ENCODE measurements around the gene SMIM38.

The SMIM38 gene

DNA sequence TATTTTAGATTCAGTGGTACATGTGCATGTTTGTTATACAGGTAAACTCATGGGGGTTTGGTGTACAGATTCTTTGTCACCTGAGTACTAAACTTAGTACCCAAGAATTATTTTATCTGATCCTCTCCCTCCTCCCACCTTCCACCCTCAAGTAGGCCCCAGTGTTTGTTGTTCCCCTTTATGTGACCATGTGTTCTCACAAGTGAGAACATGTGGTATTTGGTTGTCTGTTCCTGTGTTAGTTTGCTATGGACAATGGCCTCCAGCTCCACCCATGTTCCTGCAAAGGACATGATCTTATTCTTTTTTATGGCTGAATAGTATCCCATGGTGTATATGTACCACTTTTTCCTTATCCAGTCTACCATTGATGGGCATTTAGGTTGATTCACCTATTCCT, 6.8 kb downstream of the SMIM38 start:
- DNase-seq, result no peak

DNA sequence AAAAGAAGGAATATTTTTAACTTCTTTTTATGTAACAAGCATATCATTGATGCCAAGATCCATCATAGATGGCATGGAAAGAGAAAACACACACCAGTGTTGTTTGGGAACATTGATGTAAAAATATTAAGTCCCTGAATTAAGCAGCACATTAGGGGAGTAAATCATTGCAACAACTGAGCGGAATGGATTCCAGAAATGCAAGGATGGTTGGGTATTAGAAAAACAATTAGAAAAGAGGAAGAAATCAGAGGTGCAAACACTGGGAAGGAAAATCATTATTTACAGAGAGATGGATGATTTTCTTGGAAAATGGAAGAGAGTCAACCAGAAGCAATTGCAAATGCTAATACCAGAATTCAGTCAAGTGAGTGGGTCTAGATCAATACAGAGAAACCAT, 8.1 kb downstream of the SMIM38 start:
- no peak for DNase-seq

DNA sequence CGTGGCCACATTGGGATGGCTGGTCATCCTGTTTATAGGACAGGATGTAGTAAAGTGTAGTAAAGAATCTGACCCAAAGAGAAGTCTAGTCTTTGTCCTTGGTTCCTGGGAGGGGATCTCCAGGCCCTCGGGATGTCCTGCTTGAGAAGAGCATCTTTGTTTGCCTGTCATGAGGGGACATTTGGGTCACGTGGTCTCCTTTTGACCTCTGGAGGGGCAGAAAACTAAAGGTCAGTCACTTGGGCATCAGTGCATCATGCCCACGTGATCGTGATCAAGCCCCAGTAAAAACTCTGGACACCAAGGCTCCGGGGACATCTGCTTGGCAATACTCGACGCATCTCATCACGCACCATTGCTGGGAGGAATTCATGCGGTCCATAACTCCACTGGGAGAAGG, 9.1 kb downstream of the SMIM38 start:
- no peak for DNase-seq

DNA sequence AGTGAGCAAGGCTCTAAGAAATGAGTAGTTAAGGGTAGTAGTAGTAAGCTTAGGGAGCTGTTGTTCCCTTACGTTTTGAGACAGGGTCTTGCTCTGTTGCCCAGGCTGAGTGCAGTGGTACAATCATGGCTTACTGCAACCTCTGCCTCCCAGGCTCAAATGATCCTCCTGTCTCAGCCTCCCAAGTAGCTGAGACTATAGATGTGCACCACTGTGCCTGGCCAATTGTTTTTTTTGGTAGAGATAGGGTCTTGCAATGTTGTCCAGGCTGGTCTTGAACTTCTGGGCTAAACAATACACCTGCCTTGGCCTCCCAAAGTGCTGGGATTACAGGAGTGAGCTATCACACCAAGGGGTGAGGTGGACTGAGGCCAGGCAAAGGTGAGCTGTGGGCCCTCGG, 10.0 kb downstream of the SMIM38 start:
- no peak for DNase-seq

DNA sequence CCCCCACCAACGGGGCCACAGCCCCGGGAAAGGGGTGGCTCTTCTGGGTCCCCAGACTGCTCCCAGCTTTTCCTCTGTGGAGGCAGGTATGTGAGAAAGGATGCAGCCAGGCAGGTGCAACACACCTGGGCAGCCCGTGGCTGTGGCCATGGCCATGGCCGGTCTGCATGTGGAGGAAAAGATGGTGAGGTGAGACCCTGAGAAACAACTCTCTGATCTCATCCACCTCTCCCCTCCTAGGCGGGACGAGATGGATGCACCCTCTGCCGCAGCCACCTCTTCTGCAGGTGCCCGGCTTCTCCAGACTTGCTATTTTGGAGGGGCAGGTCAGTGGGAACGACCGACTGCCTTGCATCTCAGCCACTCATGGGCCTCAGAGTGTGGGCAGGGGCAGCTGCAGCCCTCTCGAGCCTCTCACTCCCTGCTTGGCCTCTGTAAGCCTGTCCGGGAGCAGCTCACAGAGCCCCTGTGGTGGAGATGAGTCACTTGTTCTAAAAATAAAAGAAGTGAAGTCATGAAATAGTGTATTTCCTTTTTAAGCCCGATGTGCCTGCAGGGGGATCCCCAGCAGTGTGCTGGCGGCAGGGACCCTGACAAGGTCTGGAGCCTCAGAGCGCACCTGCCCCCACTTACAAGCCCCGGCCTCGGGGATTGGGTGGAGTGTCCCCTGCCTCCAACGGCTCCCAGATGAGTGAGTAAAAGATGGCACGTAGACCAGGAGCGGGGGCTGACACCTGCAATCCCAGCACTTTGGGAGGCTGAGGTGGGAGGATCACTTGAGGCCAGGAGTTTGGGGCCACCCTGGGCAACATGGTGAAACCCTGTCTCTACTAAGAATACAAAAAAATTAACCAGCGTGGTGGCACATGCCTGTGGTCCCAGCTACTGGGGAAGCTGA, 10.7 kb downstream of the SMIM38 start:
- no peak for DNase-seq

DNA sequence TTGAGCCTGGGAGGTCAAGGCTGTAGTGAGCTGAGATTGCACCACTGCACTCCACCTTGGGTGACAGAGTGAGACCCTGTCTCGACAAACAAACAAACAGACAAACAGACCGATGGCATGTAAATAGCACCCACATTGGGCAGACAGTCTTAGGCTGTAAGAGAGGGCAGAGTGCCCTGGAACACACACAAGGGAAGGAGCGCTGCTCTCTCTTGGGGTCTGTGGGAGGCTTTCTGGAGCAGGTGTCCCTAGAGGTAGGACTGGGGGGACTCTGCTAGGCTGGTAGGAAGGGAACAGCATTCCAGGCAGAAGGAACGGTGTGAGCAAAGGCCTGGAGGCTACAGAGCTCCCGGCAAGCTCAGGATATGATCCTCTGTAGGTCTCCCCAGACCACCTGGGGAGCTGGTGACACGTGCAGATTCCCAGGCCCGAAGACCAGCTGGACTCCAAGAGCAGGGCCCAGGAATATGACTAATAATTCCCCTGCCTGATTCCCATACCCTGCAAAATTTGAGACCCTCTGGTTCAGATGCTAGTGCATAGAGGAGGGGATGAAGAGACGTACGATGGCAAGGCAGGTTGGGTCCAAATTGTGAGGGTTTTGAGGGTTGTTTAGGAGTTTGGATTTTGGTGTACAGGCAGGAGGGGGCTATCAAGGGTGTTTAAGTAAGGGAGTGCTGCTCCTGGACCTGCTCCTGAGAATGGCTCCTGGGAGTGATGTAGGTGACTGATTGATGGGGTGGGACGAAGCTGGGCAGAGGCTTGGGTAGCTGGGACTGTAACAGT, 11.6 kb downstream of the SMIM38 start:
- no peak for DNase-seq

DNA sequence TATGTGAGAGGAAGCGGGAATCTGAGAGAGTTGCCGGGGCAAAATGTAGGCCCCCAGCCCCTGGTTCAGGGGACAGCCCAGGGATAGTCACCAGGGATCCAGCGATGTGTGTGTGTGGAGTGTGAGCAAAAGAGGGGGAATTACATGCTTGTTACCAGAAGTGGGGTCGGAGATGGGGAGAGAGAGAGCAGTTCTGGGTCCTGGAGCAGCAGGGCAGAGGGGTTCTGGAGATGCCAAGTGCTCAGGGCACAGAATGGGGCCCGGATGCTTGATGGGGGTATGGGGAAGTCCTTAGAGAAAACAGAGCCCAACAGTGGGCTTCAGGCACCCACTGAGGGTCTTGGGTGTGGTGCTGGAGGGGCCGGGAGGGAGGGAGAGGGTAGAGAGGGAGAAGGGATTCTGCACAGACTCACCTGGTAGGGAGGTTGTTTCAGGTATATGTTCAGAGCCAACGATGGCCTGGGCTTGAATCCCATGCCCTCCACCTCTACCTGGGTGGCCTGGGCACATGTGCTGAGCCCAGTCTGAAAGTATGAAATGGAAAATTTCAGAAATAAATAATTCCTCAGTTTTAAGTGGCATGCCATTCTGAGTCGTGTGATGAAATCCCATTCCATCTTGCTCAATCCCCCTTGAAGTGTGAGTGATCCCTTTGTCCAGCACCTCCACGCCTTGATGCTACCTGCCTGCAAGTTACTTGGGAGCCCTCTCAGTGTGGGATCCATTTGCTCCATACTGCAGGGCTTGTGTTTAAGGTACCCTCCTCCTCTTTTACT, 12.4 kb downstream of the SMIM38 start:
- no peak for DNase-seq

DNA sequence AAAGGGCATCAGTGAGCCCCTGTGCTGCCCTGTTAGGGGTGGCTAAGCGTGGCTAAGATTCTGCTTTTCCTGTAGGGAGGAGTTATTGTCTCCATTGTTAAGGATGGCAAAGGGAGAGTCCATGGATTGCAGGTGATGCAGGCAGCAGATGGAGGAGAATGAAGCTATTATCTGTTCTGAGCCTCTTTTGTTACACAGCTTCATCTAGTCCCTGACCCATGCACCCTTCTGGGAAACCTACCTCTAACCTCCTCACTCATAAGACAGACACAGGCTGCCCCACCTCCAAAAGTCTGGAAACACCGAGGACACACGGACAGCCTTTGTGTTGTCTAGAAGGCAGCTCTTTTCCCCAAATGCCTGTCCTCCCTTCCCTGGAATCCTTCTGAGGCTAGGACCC, 13.7 kb downstream of the SMIM38 start:
- no peak for DNase-seq

DNA sequence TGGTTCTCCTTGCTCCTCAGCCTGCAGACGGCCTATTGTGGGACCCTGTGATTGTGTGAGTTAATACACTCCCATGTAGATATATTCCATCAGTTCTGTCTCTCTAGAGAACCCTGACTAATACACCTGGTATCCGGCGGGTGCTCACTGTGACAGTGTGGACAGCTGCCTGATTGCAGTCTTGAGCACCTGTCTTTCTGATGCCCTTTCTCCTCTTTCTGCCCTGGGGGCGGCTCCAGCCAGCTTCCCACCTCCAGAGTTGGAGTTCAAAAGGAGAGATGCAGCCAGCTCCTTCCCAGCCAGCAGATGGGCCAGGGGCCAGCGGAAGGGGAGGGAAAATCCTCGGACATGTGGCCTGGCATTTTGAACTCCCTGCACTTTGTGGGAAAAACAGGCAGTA, 15.0 kb downstream of the SMIM38 start:
- no peak for DNase-seq

DNA sequence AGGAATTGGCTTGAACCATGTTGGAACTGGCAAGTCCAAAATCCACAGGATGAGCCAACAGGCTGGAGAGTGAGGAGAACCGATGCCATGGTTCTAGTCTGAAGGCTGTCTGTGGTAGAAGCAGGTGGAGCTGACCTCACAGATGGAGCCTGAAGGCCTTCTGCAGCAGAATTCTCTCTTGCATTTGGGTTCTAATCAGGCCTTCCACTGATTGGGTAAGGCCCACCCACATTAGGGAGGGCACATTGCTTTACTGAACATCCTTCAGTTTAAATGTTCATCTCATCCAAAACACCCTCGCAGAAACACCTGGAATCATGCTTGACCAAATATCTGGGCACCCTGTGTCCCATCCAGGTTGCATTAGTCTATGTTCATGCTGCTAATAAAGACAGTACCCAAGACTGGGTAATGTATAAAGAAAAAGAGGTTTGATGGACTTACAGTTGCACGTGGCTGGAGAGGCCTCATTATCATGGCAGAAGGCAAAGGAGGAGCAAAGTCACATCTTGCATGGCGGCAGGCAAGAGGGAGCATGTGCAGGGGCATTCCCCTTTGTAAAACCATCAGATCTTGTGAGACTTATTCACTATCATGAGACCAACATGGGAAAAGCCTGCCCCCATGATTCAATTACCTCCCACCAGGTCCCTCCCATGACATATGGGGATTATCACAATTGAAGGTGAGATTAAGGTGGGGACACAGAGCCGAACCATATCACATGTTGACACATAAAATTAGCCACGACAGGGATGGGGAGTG, 15.9 kb downstream of the SMIM38 start:
- no peak for DNase-seq

DNA sequence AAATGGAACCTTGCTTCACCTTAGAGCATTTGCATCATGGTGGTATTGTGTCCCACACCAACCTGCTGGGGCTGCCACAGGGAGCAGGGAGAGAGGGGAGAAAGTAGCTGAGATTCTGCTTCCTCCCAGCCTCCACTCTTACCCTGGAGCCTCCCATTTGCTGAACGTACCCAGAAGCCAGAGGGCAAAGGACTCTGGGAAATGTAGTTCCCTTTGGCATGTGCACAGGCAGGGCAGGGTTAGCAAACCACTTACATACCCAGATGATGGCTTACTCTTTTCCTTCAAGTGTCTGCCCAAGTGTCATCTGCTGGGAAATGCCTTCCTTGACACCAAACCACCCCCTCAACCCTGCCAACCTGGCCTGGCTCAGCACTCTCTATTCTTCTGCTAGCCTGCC, 16.9 kb downstream of the SMIM38 start:
- DNase-seq, result no peak

DNA sequence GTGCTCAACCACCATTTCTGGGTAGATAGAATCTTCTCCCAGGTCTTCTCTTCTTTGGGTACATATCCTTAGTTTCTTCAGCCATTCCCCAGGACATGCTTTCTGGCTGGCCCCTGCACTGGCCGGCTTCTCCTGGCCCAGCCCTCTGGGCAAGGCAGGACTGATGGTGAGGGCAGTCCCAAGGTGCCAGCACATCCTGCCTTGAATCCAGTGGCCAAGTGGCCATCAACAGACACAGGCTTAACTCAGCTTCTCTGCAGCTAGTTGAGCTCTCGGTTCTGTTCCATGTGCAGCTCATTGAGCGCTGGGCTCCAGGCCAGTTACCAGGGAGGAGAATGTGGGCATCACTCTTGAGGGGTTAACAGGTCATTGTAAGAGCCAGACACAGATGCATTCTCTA, 17.6 kb downstream of the SMIM38 start:
- no peak for DNase-seq

DNA sequence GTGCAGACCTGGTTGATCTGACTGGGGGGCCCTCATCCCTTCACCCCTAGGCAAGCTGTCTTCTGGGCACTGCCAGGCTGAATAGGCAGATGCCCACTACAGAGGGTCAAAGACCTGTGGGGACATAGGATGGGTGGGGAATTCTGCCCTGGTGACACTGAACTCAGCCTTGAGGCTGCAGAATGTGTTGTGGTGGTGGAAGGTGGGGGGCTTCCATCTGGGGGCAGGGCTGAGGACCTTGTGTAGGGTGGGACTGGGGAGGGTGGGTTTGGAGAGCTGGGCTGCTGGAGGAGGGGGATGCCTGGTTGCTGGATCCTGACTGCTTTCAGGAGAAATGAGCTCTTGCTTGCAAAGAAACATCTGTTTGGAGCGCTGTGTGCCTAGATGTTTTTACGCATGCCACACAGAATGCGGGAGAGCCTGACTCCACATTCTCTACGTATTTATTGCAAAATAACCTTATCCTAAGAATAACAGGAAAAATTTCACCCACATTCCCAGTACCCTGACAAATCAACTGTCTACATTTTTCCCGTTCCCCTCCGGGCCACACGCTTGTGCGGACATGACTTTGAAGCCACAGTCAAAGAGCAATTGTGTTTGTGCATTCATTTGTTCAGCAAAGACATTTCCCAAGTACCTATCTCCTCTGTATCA, 18.3 kb downstream of the SMIM38 start:
- DNase-seq, result no peak

DNA sequence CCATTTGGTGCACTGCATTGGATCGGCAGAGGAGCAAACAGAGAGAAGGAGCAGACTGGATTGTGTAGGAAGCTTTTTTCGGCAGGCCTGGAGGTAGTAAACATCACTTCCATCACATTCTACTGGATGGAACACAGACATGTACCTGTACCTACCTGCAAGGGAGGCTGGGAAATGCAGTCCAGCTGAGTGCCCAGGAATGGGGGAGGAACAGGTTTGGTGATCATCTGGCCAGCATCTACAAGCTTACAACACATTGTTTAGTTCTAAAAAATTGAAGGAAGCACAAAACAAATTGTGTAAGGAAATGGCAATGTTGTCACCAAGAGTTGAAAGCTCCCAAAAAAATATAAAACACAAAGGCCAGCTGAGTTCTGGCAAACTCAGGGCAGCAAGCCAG, 19.1 kb downstream of the SMIM38 start:
- DNase-seq, result no peak

DNA sequence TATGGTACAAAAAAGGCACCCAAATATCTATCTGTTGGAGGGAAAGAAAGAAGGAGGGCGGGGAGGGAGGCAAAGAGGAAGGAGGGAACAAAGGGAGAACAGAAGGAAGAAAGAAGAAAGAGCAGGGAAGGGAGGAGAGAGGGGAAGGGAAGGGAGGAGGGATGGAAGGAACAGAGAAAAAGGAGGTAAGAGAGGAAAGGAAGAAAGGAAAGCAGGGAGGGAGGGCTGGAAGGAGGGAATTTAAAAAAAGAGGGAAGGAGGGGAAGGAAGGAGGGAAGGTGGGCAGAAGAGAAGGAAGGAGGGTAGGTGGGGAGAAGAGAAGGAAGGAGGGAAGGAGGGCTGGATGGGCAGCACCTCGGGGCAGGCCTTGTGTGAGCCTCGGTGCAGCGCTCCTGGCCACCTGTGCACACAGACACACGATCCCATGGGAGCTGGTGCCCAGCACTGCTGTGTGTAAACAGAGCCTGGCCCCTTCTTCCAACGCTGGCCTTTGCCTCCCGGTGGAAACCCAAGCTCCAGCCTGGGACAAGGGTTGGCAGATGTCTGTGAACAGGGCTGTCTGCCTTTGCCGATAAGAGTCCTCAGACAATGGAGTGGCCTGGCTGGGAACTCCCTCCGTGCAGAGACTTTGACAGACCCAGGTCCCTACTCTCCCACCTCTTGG, 23.2 kb downstream of the SMIM38 start:
- DNase-seq, result no peak

DNA sequence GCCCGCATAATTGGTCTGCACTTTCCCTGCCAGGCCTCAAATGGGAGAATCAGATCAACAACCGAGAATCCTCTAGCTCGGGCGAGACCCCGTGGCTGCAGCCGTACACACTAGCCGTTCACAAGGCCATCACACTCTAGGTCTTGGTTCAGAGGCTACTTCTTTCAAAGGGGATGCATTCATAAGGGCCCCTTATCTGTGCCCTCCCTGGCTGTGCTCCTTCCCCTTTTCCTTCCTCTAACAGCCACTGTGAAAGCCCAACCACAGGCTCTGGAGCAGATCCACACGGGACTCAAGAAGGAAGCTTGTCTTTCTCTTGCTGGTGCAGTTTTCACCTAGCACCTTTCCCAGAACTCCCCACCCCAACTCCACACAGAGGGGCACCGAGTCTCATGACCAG, 24.5 kb downstream of the SMIM38 start:
- no peak for DNase-seq

DNA sequence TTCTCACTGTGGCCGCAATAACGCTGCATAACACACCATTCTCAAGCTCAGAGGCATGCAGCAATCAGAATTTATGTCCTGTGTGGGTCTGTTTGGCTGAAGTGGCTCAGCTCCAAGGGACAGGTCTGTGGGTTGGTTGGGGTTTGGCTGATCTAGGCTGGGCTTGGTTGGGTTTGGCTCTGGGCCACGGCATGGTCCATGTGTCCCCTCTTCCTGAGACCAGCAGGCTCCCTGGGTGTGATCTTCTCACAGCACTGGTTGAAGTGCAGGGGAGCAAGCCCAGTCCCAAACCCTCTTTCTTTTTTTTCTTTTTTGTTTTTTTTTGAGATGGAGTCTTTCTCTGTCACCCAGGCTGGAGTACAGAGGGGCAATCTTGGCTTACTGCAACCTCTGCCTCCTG, 25.0 kb downstream of the SMIM38 start:
- no peak for DNase-seq

DNA sequence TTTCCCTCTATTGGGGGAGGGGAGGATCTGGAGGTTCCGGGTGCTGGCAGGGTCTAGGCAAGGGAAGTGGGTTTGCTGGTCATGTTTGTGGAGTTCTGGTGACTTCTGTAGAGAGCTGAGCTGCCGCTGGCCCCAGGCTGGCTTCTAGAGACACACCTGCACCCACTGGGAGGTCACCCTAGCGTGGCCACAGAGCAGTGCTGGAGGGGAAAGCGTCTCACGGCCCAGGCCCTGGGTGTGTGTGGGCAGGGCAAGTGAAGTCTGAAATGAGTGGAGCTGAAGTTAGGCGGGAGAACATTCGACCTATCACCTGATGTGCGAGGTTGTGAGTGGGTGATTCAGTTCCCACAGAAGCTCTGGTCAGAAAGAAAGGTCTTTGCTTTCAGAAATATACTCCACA, 27.9 kb downstream of the SMIM38 start:
- no peak for DNase-seq

DNA sequence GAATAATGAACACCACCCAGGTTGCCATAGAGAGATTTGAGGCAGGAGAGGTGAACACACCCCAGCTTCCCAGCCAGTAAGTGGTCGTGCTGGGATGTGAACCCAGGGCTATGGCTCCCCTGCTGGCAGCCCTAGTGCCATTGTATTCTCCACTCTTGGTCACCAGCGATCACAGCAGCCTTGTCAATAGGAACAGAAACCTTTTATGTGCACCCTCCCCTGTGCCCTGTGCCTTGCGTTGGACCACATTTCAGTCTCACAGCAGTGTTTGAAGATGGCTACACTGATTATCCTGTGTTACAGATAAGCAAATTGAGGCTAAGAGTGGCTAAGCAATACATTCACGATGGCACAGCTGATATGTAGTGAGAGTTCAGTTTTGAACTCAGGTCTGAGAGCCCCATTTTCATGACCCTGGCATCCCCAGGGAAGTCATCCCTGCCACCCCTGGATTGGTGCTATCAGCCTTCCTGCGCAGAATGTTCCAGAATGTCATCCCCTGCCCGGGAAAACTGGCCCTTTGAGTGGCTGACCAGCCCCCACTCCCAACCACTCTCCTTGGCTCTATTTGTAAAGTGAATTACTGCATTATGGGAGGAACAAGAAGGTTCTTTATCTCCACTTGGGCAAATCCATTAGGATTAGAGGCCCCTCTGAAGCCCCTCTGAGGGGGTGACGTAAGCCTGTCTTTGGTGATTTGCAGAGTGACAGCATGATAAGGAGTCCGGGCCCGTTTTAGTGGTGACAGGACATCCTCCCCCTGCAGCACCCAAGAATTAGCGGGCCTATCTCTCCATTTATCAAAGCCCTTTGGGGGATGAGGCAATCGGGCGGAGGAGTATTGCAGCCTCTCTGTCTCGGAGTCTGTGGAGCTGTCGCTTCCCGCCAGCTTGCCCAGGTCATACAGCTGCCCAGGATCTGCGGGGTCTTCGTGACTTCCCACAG, 30.9 kb downstream of the SMIM38 start:
- no peak for DNase-seq

DNA sequence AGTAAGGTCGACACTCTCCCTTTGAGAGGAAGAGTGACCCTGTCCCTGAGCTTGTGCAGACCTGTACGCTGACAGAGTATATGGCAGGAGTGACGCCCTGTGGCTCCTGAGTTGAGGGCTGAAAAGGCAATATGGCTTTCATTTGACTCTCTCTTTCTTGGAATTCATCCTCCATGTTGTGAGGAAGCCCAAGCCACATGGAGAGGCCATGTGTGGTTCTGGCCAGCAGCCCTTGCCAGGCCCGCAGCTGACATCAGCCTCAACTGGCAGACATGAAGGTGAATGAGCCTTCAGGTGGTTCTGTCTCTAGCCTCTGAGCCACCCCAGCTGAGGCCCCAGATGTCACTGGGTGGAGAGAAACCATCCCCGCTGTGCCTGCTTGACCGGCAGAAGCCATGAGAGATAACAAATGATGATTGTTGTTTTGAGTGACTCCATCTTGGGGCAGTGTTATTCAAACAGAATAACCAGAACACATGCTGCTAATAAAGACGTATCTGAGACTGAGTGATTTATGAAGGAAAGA, 31.9 kb downstream of the SMIM38 start:
- DNase-seq, result no peak

Data from NCI-H2081 (cell line).